ENCODE results near the gene FBLIM1. TPM values are rescaled to one million over a fixed set of nuclear protein-coding genes. Genes with fewer than 3 reads are reported as not detected.

The FBLIM1 gene
- total and polyA plus RNA-seq, 2 donors from 2014 or later: 16.6 to 89.3 TPM

GRCh38 chr1:15727866-15728534, 30.6 kb upstream of the FBLIM1 start:
- Histone ChIP-seq H3K27me3 (ENCODE audit: control insufficient read depth, insufficient read depth, low read length) (no peaks in the 10 kb centered on the region), H3K36me3 (ENCODE audit: control insufficient read depth in 2 of 3, insufficient read depth in 3 of 3, low read length in 3 of 3) (peaks cover 0 to 58% (median 22%) of the 10 kb centered on the region in 3 donors), H3K4me3 (ENCODE audit: low read length in 3 of 3) (no peak overlapping the region), H3K4me1 (ENCODE audit: control insufficient read depth in 2 of 3, insufficient read depth in 2 of 3, low read depth in 1 of 3, low read length in 3 of 3) (no peaks in the 10 kb centered on the region), H3K9ac (ENCODE audit: low read length in 3 of 3) (no peak overlapping the region), H3K27ac (ENCODE audit: low read depth in 2 of 2, low read length in 2 of 2) (no peak overlapping the region), H3K9me3 (ENCODE audit: control insufficient read depth in 2 of 3, insufficient read depth in 1 of 3, low read length in 3 of 3) (no peaks in the 10 kb centered on the region)
- DNase-seq (no peak), FAIRE-seq (no peak)
- intact Hi-C loops (cut with DNase I): no loop called here
- TF ChIP-seq CTCF (IDR thresholded peaks at IDR 0.05; ENCODE audit: borderline replicate concordance, extremely low read depth, insufficient read depth): no peak

GRCh38 chr1:15728937-15729657, 29.5 kb upstream of the FBLIM1 start:
- H3K9ac ChIP-seq (ENCODE audit: low read length in 3 of 3): no peak overlapping the region
- peaks cover 0 to 58% (median 22%) of the 10 kb centered on the region in 3 donors for H3K36me3 ChIP-seq (ENCODE audit: control insufficient read depth in 2 of 3, insufficient read depth in 3 of 3, low read length in 3 of 3)
- H3K27ac ChIP-seq (ENCODE audit: low read depth in 2 of 2, low read length in 2 of 2): no peak overlapping the region
- TF ChIP-seq CTCF (IDR thresholded peaks at IDR 0.05; ENCODE audit: borderline replicate concordance, extremely low read depth, insufficient read depth): no peak
- intact Hi-C loops (cut with DNase I): no loop called here
- no peak for DNase-seq
- H3K4me3 ChIP-seq (ENCODE audit: low read length in 3 of 3): no peak overlapping the region
- no peaks in the 10 kb centered on the region for H3K27me3 ChIP-seq (ENCODE audit: control insufficient read depth, insufficient read depth, low read length)
- no peak for FAIRE-seq
- H3K9me3 ChIP-seq (ENCODE audit: control insufficient read depth in 2 of 3, insufficient read depth in 1 of 3, low read length in 3 of 3): no peaks in the 10 kb centered on the region
- H3K4me1 ChIP-seq (ENCODE audit: control insufficient read depth in 2 of 3, insufficient read depth in 2 of 3, low read depth in 1 of 3, low read length in 3 of 3): no peaks in the 10 kb centered on the region

- intact Hi-C loops (cut with DNase I): no loop called here
Measured at GRCh38 chr1:15730423-15730822, 28.2 kb upstream of the FBLIM1 start.

More at GRCh38 chr1:15730423-15730822, 28.2 kb upstream of the FBLIM1 start:
- no peaks in the 10 kb centered on the region for H3K27me3 ChIP-seq (ENCODE audit: control insufficient read depth, insufficient read depth, low read length)
- no peaks in the 10 kb centered on the region for H3K9me3 ChIP-seq (ENCODE audit: control insufficient read depth in 2 of 3, insufficient read depth in 1 of 3, low read length in 3 of 3)
- H3K4me3 ChIP-seq (ENCODE audit: low read length in 3 of 3): no peak overlapping the region
- peaks cover 0 to 58% (median 21%) of the 10 kb centered on the region in 3 donors for H3K36me3 ChIP-seq (ENCODE audit: control insufficient read depth in 2 of 3, insufficient read depth in 3 of 3, low read length in 3 of 3)
- DNase-seq (no peak), FAIRE-seq (no peak)
- no peak for TF ChIP-seq CTCF (IDR thresholded peaks at IDR 0.05; ENCODE audit: borderline replicate concordance, extremely low read depth, insufficient read depth)
- no peak overlapping the region for H3K27ac ChIP-seq (ENCODE audit: low read depth in 2 of 2, low read length in 2 of 2)
- H3K9ac ChIP-seq (ENCODE audit: low read length in 3 of 3): no peak overlapping the region
- peaks cover 0 to 8% (median 2%) of the 10 kb centered on the region in 3 donors for H3K4me1 ChIP-seq (ENCODE audit: control insufficient read depth in 2 of 3, insufficient read depth in 2 of 3, low read depth in 1 of 3, low read length in 3 of 3)

Data from kidney (tissue), 14 donors.